ENCODE results near the gene CYSLTR2.

Gene CYSLTR2

DNA sequence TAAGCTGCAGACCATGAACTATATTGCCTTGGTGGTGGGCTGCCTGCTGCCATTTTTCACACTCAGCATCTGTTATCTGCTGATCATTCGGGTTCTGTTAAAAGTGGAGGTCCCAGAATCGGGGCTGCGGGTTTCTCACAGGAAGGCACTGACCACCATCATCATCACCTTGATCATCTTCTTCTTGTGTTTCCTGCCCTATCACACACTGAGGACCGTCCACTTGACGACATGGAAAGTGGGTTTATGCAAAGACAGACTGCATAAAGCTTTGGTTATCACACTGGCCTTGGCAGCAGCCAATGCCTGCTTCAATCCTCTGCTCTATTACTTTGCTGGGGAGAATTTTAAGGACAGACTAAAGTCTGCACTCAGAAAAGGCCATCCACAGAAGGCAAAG is 53.7 kb downstream of the CYSLTR2 start:
- DNase-seq = no peak

DNA sequence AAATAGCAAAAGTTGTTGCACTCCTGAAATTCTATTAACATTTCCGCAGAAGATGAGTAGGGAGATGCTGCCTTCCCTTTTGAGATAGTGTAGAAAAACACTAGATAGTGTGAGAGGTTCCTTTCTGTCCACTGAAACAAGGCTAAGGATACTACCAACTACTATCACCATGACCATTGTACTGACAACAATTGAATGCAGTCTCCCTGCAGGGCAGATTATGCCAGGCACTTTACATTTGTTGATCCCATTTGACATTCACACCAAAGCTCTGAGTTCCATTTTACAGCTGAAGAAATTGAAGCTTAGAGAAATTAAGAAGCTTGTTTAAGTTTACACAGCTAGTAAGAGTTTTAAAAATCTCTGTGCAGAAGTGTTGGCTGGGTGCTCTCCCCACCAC is 55.0 kb downstream of the CYSLTR2 start:
- no peak for DNase-seq

DNA sequence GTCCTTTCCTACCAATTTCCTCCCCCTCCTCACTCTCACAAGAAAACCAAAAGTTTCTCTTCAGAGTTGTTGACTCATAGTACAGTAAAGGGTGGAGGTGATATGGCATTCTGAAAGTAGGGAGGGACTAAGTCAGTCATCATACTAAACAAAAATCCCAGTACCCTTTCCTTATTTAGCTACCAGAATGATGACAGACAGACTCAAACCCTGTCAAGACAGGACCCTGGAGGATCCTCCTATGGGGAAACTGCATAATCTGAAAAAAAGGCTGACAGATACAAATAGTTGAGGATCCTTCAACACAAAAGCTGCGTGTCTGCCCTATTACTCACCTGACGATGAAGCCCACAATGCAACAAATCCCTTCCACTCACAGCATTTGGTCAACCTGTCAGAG is 55.5 kb downstream of the CYSLTR2 start:
- DNase-seq = no peak

DNA sequence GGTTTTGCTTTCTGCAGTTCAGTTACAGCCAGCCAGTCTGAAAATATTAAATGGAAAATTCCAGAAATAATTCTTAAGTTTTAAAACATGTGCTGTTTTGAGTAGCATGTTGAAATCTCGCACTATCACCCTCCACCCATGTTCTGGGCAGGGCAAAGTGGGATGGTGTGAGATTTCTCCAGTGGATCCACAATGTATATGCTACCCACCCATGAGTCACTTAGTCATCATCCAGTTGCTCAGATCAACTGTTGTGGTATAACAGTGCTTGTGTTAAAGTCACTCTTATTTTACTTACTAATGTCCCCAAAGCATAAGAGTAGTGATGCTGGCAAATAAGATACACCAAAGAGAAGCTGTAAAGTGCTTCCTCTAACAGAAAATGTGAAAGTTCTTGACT is 56.4 kb downstream of the CYSLTR2 start:
- DNase-seq = no peak

DNA sequence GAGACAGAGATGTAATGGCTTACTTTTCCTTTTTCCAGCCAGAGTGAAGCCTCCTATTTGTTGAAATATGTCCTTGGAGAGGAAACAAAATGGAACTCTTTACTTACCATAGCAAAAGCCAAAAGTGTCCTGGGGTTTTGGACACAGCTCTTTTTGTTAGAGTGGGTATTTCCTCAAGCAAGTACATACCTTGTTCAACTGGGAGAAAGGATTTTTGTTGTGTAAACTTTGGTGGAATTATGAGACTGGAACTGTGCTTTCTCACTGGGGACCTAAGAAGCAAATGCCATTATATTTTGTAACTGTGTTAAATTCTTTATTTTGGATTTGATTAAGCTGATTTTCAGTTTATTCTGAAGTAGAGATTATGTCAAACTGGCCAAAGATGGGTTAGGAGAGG is 58.4 kb downstream of the CYSLTR2 start:
- DNase-seq = no peak

DNA sequence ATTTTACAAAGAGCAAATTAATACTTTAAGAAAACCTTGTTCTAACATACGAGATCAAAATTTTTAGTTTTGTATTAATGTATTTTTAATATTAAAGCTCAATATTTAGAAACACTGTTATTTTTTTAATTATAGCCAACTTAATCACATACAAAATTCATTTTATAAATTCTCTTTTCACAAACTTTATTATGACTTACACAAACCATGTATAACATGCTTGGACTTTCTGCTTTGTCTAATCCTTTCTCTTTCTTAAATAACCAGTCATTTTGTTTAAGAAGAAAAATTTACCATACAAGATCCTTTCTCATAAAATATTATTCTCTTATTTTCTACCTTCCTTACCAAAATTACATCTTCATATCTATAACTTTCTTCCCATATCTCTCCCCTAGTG is 62.2 kb downstream of the CYSLTR2 start:
- DNase-seq = no peak

DNA sequence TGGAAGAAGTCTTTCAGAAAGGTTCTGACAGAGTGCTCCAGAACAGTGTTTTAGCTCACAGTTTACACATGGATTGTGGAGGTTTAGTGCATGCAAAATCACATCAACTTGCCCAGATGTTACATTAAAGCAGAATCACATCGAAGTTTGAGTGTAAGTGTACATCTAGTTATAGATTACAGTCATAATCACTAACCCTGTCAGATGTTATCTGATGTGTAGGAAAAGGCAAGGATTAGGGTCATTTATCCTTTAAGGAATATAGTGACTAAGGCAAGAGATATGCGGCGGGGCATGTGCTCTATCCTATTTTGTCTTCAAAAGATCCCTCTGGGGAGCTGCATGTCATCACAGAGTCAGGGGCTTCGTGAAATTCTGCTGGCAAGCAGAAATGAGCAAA is 66.9 kb downstream of the CYSLTR2 start:
- DNase-seq = no peak

DNA sequence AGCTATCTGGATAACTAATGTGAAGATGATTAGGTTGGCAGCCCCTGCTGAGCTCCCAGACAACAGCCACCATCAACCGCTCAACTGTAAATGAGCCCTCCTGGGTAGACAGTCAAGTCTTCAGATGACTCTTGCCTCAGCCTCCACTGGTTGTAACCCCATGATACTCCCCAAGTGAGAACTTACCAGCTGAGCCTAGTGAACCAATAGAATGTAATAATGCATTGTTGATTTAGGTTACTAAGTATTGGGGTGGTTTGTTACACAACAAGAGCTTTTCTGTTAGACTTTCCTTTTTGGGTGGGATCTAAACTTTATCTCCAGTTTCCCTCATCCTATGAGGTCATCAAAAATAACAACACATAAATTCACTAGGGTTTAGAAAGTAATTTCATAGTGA is 69.4 kb downstream of the CYSLTR2 start:
- no peak for DNase-seq

DNA sequence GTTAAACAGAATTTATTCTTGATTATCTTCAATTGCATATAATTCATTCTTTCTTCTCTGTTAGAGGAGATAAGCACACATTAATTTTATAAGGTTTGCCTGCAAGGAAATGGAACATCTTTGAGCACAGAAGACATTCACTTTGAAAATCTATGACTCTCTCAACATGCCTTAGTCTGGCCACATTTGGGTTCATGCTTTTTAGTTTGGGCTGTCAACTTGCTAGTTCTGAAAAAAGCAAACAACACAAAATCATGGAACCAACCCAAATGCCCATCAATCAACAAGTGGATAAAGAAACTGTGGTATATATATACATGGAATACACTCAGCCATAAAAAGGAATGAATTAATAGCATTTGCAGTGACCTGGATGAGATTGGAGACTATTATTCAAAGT is 71.5 kb downstream of the CYSLTR2 start:
- no peak for DNase-seq

DNA sequence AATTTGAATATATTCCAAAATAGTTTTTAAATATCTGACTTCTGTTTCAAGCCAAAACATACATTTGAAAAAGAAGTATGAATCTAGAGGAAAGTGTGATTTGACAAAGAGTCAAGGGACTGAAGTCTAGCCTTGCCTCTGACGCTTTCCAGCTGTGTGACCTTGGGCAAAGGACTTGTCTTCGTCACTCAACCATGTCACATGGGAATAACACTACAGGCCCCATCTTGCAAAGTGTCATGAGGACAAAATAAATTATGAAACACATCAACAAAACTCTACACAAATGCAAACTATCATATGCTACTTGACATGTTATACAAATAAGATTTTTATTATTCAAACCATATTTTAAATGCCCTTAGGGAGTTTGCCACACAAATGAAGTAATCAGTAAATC is 73.0 kb downstream of the CYSLTR2 start:
- DNase-seq = no peak

DNA sequence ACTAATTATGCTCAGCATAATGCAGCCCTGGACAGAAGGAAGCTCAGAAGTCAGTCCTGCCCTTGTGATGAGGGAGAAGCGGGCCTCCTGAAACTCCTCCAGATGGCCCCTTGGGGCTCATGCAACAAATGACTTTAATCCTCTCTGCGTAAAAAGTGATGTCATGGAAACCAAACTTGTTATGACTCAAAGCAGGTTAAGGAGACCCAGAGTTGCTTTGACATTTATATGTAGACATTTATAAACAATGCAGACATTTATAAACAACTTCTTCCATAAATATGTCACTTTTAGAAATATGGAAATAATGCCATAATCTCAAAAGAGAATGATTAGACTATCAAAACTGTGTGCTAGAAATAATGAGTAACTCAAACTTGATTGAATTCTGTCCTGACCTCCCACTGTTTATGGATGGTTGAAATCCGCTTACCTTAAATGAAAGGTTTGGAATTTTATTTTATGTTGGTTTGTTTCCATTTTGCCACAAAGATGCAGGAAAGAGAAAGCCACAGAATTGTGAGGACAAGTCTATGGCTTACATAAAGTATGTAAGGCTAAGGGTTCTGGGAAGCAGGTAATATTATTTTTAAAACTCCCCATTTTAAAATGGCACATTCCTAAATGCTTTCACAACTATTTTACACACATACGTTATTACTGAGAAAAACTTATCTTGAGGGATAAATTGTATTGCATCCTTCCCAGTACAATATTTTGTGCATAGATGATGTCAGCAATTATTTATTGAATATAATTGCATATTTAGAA is 73.7 kb downstream of the CYSLTR2 start:
- no peak for DNase-seq

DNA sequence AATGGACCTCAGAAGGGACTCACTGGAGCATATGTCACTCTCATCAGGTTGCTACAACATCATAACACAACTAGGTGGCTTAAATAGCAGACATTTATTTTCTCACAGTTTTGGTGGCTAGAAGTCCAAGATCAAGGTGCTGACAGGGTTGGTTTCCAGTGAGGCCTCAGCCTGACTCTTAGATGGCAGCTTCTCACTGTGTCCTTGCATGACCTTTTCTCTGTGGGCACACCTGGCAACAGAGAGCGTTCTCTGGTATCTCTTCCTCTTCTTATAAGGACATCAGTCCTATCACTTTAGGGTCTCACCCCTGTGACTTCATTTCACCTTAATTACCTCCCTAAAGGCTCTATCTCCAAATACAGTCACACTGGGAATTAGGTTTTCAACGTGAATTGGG is 74.5 kb downstream of the CYSLTR2 start:
- DNase-seq = no peak

DNA sequence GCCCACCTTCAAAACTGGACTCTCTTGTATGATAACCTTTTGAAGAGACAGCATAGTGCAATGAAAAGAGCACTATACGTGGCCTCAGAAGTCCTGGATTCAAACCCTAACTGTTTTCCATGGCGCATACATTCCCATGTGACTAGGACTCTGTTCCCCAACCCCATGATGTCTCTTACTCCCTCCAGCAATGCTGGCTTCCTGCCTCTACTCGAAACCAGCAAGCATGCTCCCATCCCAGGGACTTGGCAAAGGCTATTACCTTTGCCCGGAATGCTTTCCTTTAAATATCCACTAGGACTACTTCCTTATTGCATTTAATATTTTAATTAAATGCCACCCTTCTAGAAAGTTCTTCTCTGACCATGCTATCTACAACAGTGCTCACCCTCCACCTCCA is 75.1 kb downstream of the CYSLTR2 start:
- DNase-seq = no peak

DNA sequence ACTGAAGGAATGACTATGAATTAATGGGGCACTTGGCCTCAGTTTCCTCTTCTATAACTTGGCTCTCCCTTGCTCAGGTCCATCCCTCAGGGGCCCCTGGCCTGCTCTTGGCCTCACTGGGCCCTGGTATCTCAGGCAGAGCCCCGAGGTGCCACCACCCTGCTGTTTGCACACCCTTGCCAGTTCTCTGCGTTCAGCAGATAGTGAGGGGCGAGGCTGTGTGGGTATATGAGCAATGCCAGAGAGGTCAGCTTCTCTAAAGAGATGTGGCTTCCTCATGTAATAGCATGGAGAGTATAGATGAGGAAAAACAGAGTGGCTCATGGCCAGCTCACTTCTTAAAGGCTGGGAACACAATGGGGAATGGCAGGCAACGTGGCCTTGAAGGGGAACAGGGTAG is 76.1 kb downstream of the CYSLTR2 start:
- no peak for DNase-seq

DNA sequence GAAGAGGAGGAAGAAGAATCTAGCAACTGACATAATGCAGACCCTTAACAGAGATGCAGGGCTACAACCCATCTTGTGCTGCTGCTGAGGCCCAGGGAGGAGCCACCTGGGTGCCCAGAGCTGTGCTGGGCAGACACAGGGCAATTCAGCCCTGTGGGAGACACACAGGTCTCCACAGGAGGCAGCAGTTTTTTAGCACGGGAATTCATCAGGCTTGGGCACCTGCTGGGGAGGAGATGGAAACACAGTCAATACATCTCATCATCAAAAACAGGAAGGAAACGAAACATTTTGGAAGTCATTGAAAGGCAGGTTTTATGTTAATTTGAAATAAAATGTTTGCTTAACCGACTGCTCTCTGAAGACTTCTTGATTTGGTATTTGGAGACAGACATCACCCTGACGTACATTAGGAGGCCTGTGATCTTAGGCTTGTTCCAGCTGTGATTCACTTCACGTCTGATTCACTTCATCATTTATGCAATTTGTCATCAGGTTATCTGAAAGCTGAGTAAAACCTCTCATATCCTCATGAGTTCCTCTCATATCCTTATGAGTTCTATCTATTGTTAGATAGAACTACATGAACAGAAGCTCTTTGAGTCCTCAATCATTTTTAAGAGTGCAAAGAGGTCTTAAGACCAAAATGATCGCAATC is 77.4 kb downstream of the CYSLTR2 start:
- no peak for DNase-seq

DNA sequence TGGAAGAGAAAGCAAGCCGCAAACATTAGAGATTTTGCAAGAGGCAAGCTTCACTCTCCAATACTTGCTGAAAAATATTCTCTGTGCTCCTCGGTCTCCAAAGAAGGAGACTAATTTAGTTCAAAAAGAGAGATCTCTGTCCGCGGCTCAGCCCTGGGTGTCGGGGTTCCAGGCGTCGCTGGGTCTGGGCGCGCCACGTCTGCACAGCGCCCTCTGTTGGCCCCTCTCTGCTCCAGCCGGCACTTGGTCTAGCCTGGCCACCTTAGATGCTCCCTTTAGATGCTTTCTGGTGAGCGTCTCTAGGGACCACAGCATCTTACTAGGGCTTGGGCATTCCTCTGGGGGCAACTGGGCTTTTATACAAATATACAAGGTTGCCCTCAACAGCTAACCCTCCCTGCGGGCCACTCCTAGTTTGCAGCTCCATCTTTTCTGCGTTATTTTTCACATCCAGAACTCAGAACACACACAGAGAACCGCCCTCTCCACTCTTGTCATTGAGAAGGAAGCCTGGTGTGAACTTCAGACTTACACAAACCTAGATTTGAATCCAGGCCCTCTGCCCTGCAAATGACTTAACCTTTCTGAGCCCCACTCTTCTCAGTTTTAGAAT is 78.3 kb downstream of the CYSLTR2 start:
- DNase-seq = peak in 1 of 2 experiments; percentile 22

DNA sequence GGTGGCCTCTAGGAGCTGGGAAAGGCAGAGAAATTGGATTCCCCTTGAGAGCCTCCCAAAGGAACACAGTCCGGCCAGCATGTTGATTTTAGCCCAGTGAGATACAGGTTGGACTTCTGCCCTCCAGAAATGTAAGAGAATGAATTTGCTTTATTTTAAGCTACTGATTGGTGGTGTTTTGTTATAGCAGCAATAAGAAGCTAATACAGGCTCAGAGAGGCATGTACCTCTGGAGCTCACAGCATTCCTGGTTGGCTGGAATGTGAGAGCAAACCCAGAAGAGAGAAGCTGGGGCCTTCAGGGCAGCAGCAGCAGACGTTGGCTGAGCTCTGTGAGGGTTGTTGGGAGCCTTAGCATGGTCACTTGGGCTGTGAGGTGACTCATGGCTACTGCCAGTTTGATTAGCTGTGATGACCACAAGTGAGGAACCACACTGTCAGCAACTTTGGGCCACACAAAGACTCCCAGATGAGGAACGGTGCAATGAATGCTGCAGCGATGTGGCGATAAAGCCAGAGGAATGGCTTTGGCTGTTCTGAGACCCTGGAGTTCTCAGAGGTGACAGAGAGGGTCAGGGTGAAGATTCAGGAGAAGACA is 80.1 kb downstream of the CYSLTR2 start:
- DNase-seq = no peak

DNA sequence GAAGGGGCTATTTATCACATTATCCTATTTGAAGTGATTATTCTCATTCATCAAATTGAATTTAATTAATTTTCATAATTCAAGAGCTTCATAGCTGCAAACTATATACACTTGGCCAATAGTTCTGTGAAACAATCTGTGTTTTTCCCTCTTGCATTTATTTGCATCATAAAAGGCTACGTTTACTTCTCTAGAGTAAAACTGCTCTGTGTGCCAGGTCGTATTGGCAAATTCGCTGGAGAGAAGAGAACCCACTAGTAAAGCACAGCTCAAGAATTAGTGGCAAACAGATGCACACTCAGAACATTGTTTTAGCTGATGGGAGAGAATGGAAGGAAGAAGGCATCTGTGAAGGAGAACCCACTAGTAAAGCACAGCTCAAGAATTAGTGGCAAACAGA is 81.8 kb downstream of the CYSLTR2 start:
- DNase-seq = no peak

DNA sequence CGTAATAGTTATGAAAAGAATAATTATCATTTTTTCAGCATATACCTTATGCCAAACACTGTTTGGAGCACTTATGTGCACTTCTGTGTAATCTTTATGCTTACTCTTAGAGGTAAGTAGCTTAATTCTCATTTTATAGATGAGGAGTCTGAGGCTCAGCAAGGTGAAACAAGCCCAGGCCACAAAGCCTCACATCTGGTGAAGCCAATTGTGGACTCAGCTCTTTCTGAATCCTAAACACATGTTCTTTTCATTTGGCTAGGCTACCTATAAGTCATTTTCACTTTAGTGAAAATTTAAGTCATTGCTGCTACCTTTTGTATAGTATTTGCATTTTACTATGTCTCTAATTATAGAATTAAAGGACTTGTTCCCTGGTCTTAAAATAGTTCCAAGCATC is 84.0 kb downstream of the CYSLTR2 start:
- DNase-seq = no peak

DNA sequence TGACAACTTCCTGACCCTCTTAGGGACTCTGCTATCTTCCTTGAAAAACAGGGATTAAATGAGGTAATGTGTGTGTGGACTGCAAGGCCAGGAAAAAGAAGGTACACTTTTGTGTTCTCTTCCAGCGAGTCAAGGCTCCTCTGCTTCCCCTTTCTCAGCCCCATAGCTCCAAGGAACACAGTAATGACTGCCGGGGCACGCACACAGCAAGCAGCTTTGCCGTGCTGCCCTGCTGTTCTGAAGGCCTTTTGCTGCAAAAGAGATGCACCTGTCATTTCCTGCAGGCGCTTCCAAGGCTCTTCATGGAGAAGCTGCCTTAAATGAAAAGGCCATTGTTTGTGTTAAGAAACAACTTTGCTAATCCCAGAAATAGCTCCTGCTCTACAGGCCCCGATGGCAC is 84.6 kb downstream of the CYSLTR2 start:
- DNase-seq = no peak

DNA sequence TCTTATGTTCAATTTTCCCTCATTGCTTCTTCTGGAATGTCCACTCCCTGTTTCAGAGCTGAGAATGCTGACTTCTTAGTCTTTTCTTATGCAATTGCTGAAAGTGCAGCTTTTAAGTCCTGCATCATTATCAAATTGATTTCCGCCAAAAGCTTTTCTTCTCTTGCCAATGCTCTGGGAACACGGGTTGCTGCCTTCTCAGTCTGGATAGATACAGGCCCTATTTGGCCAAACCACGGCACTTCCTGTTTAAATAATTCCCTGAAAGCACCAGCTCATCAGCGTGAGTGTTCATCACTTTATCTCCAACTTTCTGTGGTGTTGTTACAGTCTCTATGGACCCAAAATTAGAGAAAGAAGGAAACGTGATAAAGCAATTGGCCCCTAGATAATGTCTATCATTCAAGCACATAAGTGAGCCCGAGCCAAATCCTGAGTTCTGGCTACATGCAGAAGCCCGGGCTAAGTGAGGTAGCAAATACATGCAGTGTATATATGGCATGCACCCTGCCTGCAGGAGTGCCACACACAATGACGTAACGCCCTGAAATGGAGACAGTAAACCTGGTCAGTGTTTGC is 85.7 kb downstream of the CYSLTR2 start:
- no peak for DNase-seq

DNA sequence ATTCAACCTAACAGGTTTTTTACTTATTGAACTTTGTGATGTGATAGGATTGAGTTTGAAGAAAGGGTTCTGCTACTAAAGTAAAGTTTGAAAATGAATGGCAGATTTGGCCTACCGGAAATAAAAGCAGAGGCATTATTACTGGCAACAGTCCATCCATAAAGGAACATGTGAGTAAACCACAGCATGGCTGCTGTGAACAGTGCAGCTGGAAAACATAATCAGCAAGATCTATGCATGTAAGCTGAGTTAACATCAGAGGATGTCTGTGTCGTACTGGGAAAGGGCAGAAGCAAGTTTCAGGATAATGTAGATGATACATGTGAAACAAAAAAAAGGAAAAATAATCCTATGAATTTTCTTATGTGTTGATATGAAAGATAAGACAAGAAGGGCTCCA is 87.6 kb downstream of the CYSLTR2 start:
- DNase-seq = no peak

DNA sequence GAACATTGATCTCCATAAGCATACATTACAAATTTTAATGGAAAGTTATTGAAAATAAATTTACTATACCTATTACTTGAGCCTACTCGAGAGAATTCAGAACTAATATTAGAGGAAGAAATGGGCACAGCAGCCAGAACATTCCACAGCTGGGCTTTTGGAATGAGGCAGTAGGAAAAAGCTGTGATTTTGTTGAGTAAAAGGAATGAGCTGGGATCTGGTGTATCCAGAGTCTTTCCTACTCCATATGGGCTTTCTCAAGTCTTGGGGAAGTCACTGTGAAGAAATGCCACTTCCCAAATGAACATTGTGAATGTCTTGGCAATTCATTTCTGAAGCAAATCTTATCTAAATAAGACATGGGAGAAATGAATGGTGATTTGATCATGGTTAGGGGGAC is 93.1 kb downstream of the CYSLTR2 start:
- no peak for DNase-seq

DNA sequence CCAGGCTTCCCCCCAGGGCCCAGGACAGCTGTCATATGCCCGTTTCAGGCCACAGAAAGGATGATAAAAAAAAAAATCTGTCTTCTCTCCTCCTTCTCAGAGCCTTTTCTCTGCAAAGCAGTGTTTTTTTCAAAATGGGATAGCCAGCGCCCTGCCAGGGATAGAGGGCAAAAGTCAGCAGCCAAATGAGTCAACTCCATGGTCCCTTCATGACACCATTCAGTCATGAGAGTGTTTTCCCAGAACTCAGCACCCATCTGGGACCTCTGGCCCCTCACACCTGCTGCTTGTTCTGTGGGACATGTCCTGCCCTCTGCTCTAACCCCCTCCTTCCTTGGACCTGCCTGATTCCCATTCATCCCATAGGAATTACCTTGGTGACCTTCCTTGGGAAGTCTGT is 95.0 kb downstream of the CYSLTR2 start:
- DNase-seq = no peak

Data from SHP77 (cell line).